GM21526 (cell line): ENCODE measurements around the gene OR5B21.

Experiments used
- ATAC-seq: cut with Tn5 transposase; IDR thresholded peaks from one replicate; pipeline ENCODE4 v1.9.1; 2021; ENCODE audit warnings: moderate library complexity; ENCODE audit not compliant: unreplicated experiment, low FRiP score

The OR5B21 gene

GRCh38 chr11:58495906-58496305 lies 12.0 kb downstream of the OR5B21 start:
- no peak for ATAC-seq

- ATAC-seq = no peak
Observed at GRCh38 chr11:58494101-58494500, 13.8 kb downstream of the OR5B21 start.

- ATAC-seq = no peak
Observed at GRCh38 chr11:58493676-58494075, 14.2 kb downstream of the OR5B21 start.

- no peak for ATAC-seq
Observed at GRCh38 chr11:58490827-58491226, 17.1 kb downstream of the OR5B21 start.

- no peak for ATAC-seq
Observed at GRCh38 chr11:58487170-58487569, 20.7 kb downstream of the OR5B21 start.

GRCh38 chr11:58485961-58486360 lies 21.9 kb downstream of the OR5B21 start:
- no peak for ATAC-seq

GRCh38 chr11:58471892-58472291 lies 36.0 kb downstream of the OR5B21 start:
- ATAC-seq = no peak

GRCh38 chr11:58466293-58466692 lies 41.6 kb downstream of the OR5B21 start:
- ATAC-seq = no peak

- no peak for ATAC-seq
Observed at GRCh38 chr11:58465690-58466089, 42.2 kb downstream of the OR5B21 start.
